ENCODE data around the gene STARD7.

DNA sequence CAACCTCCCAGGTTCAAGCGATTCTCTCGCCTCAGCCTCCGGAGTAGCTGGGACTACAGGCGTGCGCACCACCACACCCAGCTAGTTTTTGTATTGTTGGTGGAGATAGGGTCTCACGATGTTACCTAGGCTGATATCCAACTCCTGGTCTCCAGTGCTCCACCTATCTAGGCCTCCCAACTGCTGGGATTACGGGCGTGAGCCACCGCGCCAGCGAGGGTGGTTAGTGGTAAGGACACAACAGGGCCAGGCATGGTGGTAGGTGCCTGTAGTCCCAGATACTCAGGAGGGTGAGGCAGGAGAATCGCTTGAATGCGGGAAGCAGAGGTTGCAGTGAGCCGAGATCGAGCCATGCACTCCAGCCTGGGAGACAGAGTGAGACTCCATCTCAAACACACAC lies 36.8 kb downstream of the STARD7 start:
- TF ChIP-seq, protein P1, sequence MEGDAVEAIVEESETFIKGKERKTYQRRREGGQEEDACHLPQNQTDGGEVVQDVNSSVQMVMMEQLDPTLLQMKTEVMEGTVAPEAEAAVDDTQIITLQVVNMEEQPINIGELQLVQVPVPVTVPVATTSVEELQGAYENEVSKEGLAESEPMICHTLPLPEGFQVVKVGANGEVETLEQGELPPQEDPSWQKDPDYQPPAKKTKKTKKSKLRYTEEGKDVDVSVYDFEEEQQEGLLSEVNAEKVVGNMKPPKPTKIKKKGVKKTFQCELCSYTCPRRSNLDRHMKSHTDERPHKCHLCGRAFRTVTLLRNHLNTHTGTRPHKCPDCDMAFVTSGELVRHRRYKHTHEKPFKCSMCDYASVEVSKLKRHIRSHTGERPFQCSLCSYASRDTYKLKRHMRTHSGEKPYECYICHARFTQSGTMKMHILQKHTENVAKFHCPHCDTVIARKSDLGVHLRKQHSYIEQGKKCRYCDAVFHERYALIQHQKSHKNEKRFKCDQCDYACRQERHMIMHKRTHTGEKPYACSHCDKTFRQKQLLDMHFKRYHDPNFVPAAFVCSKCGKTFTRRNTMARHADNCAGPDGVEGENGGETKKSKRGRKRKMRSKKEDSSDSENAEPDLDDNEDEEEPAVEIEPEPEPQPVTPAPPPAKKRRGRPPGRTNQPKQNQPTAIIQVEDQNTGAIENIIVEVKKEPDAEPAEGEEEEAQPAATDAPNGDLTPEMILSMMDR (IDR thresholded peaks at IDR 0.05; ENCODE audit: low read depth, low read length, poor library complexity, severe bottlenecking) = no peak
- TF ChIP-seq EZH2phosphoT487 (IDR thresholded peaks at IDR 0.05; ENCODE audit: borderline replicate concordance, low read length) = no peak
